GM18511 (cell line): ENCODE data around the gene SLC27A3.
A peak's percentile ranks its signal among the peaks of the same experiment; 100 is the strongest.

Experiments
- ATAC-seq: cut with Tn5 transposase; IDR thresholded peaks from one replicate; pipeline ENCODE4 v1.9.1; 2021; ENCODE audit warnings: mild to moderate bottlenecking, moderate library complexity; ENCODE audit not compliant: unreplicated experiment

SLC27A3 gene, protein sequence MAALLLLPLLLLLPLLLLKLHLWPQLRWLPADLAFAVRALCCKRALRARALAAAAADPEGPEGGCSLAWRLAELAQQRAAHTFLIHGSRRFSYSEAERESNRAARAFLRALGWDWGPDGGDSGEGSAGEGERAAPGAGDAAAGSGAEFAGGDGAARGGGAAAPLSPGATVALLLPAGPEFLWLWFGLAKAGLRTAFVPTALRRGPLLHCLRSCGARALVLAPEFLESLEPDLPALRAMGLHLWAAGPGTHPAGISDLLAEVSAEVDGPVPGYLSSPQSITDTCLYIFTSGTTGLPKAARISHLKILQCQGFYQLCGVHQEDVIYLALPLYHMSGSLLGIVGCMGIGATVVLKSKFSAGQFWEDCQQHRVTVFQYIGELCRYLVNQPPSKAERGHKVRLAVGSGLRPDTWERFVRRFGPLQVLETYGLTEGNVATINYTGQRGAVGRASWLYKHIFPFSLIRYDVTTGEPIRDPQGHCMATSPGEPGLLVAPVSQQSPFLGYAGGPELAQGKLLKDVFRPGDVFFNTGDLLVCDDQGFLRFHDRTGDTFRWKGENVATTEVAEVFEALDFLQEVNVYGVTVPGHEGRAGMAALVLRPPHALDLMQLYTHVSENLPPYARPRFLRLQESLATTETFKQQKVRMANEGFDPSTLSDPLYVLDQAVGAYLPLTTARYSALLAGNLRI

DNA sequence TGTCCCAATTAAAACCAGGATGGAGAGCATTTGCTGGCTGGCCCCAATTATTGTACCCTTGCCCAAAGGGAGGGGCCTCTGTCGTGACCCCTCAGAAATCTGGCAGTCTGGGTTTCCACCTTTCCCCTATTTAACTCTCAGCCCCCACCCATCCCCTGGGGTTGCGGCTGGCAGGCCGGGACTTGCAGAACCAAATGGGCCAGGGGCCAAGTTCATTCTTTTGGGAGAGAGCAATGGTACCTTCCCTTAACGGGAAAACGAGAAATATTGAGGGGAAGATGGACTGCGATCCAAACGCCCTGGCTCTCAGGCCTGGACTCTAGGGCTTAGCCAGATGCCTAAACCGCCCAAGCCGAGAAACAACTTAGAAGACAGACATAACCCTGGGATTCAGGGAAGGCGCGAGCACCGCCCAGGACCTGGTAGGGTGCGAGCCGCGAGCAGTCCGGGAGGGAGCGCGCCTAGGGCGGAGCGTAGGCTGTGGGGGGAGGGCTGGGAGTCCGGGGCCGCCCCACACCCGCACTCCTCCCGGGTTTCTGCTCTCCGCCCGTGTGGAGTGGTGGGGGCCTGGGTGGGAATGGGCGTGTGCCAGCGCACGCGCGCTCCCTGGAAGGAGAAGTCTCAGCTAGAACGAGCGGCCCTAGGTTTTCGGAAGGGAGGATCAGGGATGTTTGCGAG lies at the start of gene SLC27A3:
Gene SLC27A3, plus strand, starts transcription at position 628 of the 678 bp plus-strand sequence. CDS start 91 bp downstream, outside the sequence.
- peak; percentile 42 for ATAC-seq

DNA sequence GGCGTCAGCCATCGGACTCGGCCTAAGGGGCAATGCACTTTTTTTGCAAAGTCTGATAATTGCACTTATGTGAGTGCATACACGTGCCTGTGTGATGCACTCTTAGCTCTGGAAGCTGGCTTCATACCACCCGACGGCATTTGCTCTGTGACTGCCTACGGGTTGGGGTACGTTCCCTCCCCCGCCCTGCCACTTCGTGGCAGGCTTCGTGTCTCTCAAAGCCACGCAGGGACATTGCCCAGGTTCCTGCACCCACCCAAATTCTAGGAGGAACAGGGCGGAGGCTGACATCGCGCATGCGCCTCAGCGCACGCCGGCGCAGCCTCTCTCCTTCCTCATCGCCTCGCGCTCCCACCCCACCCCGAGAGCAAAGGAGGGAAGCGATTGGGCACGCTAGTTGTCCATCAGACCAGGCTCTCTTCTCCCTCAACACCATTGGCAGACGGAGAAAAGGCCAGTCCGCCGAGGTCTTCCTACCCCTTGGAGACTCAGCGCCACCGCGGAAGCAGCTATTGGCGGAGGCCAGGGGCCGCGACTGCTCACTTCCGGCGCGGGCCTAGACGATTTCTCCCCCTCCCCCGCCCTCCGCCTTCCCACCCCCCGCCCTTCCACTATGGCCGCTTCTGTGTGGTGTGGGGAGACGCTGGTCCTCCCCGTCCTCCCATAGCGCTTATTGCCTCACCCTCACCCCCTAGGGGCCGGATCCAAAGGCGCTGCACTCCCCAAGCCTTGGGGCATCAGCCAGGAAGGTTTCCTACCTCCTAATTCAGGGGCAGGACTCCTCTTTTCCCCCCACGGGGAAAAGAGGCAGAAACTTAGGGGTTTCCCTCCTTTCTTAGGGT lies 47.5 kb upstream of the SLC27A3 start, which contains the start of gene INTS3:
Gene INTS3, plus strand, starts transcription at position 588 of the 842 bp plus-strand sequence. CDS start 585 bp downstream, outside the sequence.
- ATAC-seq: peak; percentile 95

GRCh38 chr1:153728305-153729066 lies 46.7 kb upstream of the SLC27A3 start:
- no peak for ATAC-seq

- ATAC-seq: no peak
Observed at GRCh38 chr1:153730468-153730988, 44.7 kb upstream of the SLC27A3 start.

GRCh38 chr1:153733970-153734369 lies 41.2 kb upstream of the SLC27A3 start:
- ATAC-seq: no peak

GRCh38 chr1:153734396-153735089 lies 40.7 kb upstream of the SLC27A3 start:
- ATAC-seq: peak; percentile 50

- no peak for ATAC-seq
Observed at GRCh38 chr1:153735090-153735420, 40.2 kb upstream of the SLC27A3 start.

- no peak for ATAC-seq
Observed at GRCh38 chr1:153741986-153742385, 33.2 kb upstream of the SLC27A3 start.

GRCh38 chr1:153742411-153743142 lies 32.6 kb upstream of the SLC27A3 start:
- peak; percentile 75 for ATAC-seq

GRCh38 chr1:153745417-153745816 lies 29.8 kb upstream of the SLC27A3 start:
- ATAC-seq: no peak

GRCh38 chr1:153746174-153746573 lies 29.0 kb upstream of the SLC27A3 start:
- no peak for ATAC-seq

- ATAC-seq: no peak
Observed at GRCh38 chr1:153748903-153749302, 26.3 kb upstream of the SLC27A3 start.

- ATAC-seq: peak; percentile 81
Observed at GRCh38 chr1:153749408-153750005, 25.7 kb upstream of the SLC27A3 start.

GRCh38 chr1:153750026-153750995 lies 24.9 kb upstream of the SLC27A3 start:
- no peak for ATAC-seq

DNA sequence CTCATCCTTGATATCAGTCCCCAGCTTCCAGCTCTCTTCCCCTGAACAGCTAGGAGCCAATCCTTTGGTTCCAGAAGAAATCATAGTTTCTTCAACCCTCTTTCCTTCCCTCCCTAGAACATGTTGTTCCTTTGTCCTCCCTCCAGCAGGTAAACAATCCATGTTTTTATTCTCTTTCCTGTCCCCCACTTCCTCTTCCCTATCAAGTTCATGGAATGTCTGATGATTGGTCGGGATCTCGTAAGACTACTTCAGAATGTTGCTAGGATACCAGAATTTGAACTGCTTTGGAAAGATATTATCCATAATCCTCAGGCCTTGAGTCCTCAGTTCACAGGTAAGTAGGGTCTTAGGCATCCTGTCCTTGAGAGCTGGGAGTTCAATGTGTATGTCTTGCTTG lies 23.1 kb upstream of the SLC27A3 start:
- no peak for ATAC-seq

GRCh38 chr1:153752571-153753195 lies 22.5 kb upstream of the SLC27A3 start:
- ATAC-seq: no peak
